K562 (cell line): ENCODE data around the gene PDE8A. TPM values are rescaled to one million over a fixed set of nuclear protein-coding genes. Genes with fewer than 3 reads are reported as not detected.

Experiments
- ATAC-seq: fragments of 200-7000 bp; cut with Tn5 transposase; 3 replicates; pipeline ENCODE4 v1.9.1; 2020; ENCODE audit warnings: moderate library complexity
- BruUV-seq: library from RNA; stranded (reverse); fragments of 400-500 nt; replicated peaks from 2 replicates; lab custom pipeline; 2021; lab: Mats Ljungman, UMichigan
- CTCF ChIA-PET: fragments of 300-600 bp; formaldehyde crosslinking; extraction: SDS; loops from one replicate; lab custom pipeline; 2021; ENCODE audit warnings: low intra/inter-chr PET ratio; lab: Yijun Ruan, JAX
- POLR2A ChIA-PET: fragments of 300-600, 350-650 bp; sonication (Branson Sonifier 250); formaldehyde crosslinking; extraction: SDS; loops from one replicate; lab custom pipeline; 2021; ENCODE audit warnings: antibody characterized with exemption, inconsistent platforms; lab: Yijun Ruan, JAX
- DNase-seq, 4 experiments: peaks; one replicate each; pipeline versions ENCODE4 v3.0.0 to v3.0.0-alpha.2; 2011 to 2018; ENCODE audit warnings: low spot score in 3 of 4, mixed read lengths in 3 of 4; ENCODE audit errors: extremely low read depth in 1 of 4
- FAIRE-seq: peaks from 2 replicates; lab custom pipeline; 2011; peaks lifted over from hg19 to GRCh38; lab: Jason Lieb, UNC
- H2AFZ ChIP-seq: 2 replicates; pipeline ENCODE4 v1.6.0; 2011; ENCODE audit warnings: low read depth, low read length, control low read depth, inconsistent platforms
- H3K27ac ChIP-seq: fragments of 200-600 bp; 3 replicates; pipeline ENCODE4 v1.8.0; 2011; ENCODE audit warnings: low read depth, mild to moderate bottlenecking, control low read depth, inconsistent platforms, low read length, moderate library complexity, mixed read lengths; ENCODE audit errors: extremely low read depth
- H3K27me3 ChIP-seq, 2 experiments: fragments of 300-600 bp in 1 of 2; 2 replicates in 1 of 2; 3 replicates in 1 of 2; pipeline versions ENCODE4 v1.6.0 to v1.8.0; 2011; ENCODE audit warnings: inconsistent platforms in 2 of 2, low read length in 2 of 2, mild to moderate bottlenecking in 1 of 2, mixed read lengths in 1 of 2, moderate library complexity in 1 of 2; ENCODE audit not compliant: control insufficient read depth in 2 of 2, insufficient read depth in 2 of 2
- H3K36me3 ChIP-seq: fragments of 300-600 bp; 3 replicates; pipeline ENCODE4 v1.8.0; 2011; ENCODE audit warnings: mild to moderate bottlenecking, low read length, inconsistent platforms; ENCODE audit not compliant: control insufficient read depth, insufficient read depth
- H3K4me1 ChIP-seq, 2 experiments: fragments of 200-600 bp in 1 of 2; replicated peaks in 1 of 2; 2 replicates in 1 of 2; 3 replicates in 1 of 2; pipeline versions ENCODE4 v1.5.1 to v1.8.0; 2011; ENCODE audit warnings: inconsistent platforms in 2 of 2, low read length in 2 of 2, mild to moderate bottlenecking in 1 of 2, mixed read lengths in 1 of 2, moderate library complexity in 1 of 2; ENCODE audit not compliant: control insufficient read depth in 2 of 2, insufficient read depth in 2 of 2
- H3K4me2 ChIP-seq: 2 replicates; pipeline ENCODE4 v1.6.1; 2011; ENCODE audit warnings: low read length, control low read depth, inconsistent platforms, mixed read lengths; ENCODE audit not compliant: insufficient read depth
- H3K4me3 ChIP-seq: fragments of 200-600 bp; sonication (generic), shearing (Covaris generic); 2 replicates; pipeline ENCODE4 v1.5.1; 2016; ENCODE audit warnings: control low read depth, inconsistent platforms
- H3K79me2 ChIP-seq: fragments of 200-600 bp; 3 replicates; pipeline ENCODE4 v1.8.0; 2011; ENCODE audit warnings: low read length, inconsistent platforms; ENCODE audit not compliant: control insufficient read depth, insufficient read depth
- H3K9ac ChIP-seq, 2 experiments: 2 replicates each; pipeline versions ENCODE4 v1.6.0 to v1.6.1; 2011; ENCODE audit warnings: low read depth in 2 of 2, low read length in 2 of 2, control low read depth in 1 of 2, inconsistent platforms in 1 of 2, mild to moderate bottlenecking in 1 of 2, mixed read lengths in 1 of 2; ENCODE audit not compliant: insufficient read depth in 1 of 2
- H3K9me1 ChIP-seq: one replicate; pipeline ENCODE4 v1.6.0; 2011; ENCODE audit warnings: inconsistent platforms, mild to moderate bottlenecking, low read length, moderate library complexity; ENCODE audit not compliant: control insufficient read depth, insufficient read depth
- H3K9me3 ChIP-seq: replicated peaks from 2 replicates; pipeline ENCODE4 v1.5.1; 2011; ENCODE audit warnings: low read depth, low read length, inconsistent platforms; ENCODE audit not compliant: control insufficient read depth, insufficient read depth
- H4K20me1 ChIP-seq: replicated peaks from 2 replicates; pipeline ENCODE4 v1.6.1; 2011; ENCODE audit warnings: low read length, inconsistent platforms, mixed read lengths; ENCODE audit not compliant: control insufficient read depth, insufficient read depth
- BCOR ChIP-seq: fragments of 450-650 bp; IDR thresholded peaks from 2 replicates; pipeline ENCODE4 v1.6.1; 2016
- BMI1 ChIP-seq: fragments of 150-350 bp; IDR thresholded peaks from 2 replicates; pipeline ENCODE4 v1.6.1; 2014; ENCODE audit warnings: low read length
- DDX20 ChIP-seq: fragments of 450-650 bp; IDR thresholded peaks from 2 replicates; pipeline ENCODE4 v1.6.1; 2016; ENCODE audit warnings: missing genetic modification characterization, low read depth, mild to moderate bottlenecking, missing compliant biosample characterization, moderate library complexity
- GATAD2A ChIP-seq: fragments of 450-650 bp; IDR thresholded peaks from 2 replicates; pipeline ENCODE4 v1.6.1; 2017
- NR1H2 ChIP-seq: sonication (generic); formaldehyde crosslinking; IDR thresholded peaks from 2 replicates; pipeline ENCODE4 v1.4.0; 2020; ENCODE audit warnings: mild to moderate bottlenecking, missing genetic modification reagents
- PTTG1 ChIP-seq: fragments of 450-650 bp; IDR thresholded peaks from 2 replicates; pipeline ENCODE4 v1.6.1; 2016; ENCODE audit warnings: low read depth, mild to moderate bottlenecking, missing genetic modification characterization, missing compliant biosample characterization
- STAT5A ChIP-seq: IDR thresholded peaks from 2 replicates; pipeline ENCODE4 v1.6.1; 2012; ENCODE audit warnings: low read length, inconsistent platforms, borderline replicate concordance
- TARDBP ChIP-seq: fragments of 450-650 bp; IDR thresholded peaks from 2 replicates; pipeline ENCODE4 v1.6.1; 2016
- ZNF695 ChIP-seq: fragments of 450-650 bp; formaldehyde crosslinking; IDR thresholded peaks from 2 replicates; pipeline ENCODE4 v1.4.0; 2020; ENCODE audit warnings: mild to moderate bottlenecking, moderate library complexity
- WGBS: fragments of 100-300 bp; shearing (Covaris generic); methylation state at CpG from one replicate; pipeline ENCODE4 v1.1.6; 2016; ENCODE audit warnings: low coverage, mixed read lengths; ENCODE audit not compliant: insufficient coverage; ENCODE audit errors: missing lambda C conversion rate; 5-methylcytosine and 5-hydroxymethylcytosine counted together
- in situ Hi-C: fragments of 300-500 bp; cut with MboI; formaldehyde crosslinking; loops from 4 replicates; pipeline ENCODE4 v1.15.0; 2018; ENCODE audit warnings: inconsistent platforms, mixed read lengths
- intact Hi-C: fragments of 100-400 bp; cut with micrococcal nuclease; formaldehyde crosslinking; loops from 2 replicates; pipeline ENCODE4 v1.14.2; 2022
- polyA plus RNA-seq, 8 experiments: library from polyadenylated mRNA; depleted of rRNA in 4 of 8; stranded (reverse) in 5 of 8; unstranded in 3 of 8; fragments of >200 nt; fragmentation: Nextera tagmentation in 2 of 8; fragmentation: Illumina TruSeq in 1 of 8; extraction: Ambion mirVana in 2 of 8; extraction: Trizol in 1 of 8; gene quantifications; 2 replicates each; pipeline versions ENCODE4 v1.2.1 to v1.2.3, GENCODE V29; 2011 to 2014; ENCODE audit warnings: inconsistent platforms in 1 of 8, missing spikeins in 1 of 8
- total RNA-seq, 7 experiments: library from RNA; depleted of rRNA in 6 of 7; stranded (reverse); fragments of >200 nt in 6 of 7; fragmentation: Illumina TruSeq in 2 of 7; extraction: Trizol in 2 of 7; gene quantifications; 2 replicates each; pipeline versions ENCODE4 v1.2.1 to v1.2.3, GENCODE V29; 2011 to 2021; ENCODE audit warnings: low replicate concordance in 1 of 7

The PDE8A gene
- total and polyA plus RNA-seq, 9 of the 15 experiments (the other 6 are each of a cell fraction or from before 2014, with no cell fraction given), result 5.9 to 40.3 (median 19.8) TPM

GRCh38 chr15:85141726-85142125 lies 160.1 kb downstream of the PDE8A start (continued):
- TF ChIP-seq PTTG1 (no peak), ZNF695 (CRISPR knock-in tag) (no peak), DDX20 (tag) (no peak), BCOR (no peak), NR1H2 (CRISPR knock-in tag) (no peak)
- TF ChIP-seq, all 486 proteins: peak for 0

DNA sequence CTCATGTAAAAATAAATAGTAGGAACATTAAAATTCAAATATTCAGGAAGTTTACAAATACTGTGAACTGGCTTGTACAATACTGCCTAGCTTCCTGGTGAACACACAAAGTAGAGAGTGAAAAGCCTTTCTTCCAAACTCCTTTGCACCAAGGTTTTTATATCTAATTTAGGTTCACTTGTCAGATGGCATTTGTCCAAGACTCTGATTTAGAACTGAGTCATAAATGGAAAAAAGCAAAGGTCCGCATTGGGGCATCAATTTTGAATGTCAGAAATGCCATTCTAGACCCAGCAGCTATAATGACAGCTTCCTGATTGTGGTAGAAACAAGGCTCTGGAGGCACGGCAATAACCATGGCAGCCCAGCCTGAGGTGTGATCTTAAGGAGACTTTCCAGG lies 160.7 kb downstream of the PDE8A start:
- WGBS, result 37% methylated on average over 2 of the region's 2 CpGs
- no TSS peak for BruUV-seq
- TF ChIP-seq GATAD2A (no peak), STAT5A (no peak), BMI1 (no peak), TARDBP (no peak)
- Histone ChIP-seq H3K27me3 (no peaks in the 10 kb centered on the region), H3K9me1 (no peaks in the 10 kb centered on the region), H3K27ac (no peak overlapping the region), H2AFZ (no peak overlapping the region), H3K36me3 (peaks cover 22% of the 10 kb centered on the region; the same call in 2 of the 3 replicates), H3K79me2 (no peaks in the 10 kb centered on the region), H3K4me1 (no peaks in the 10 kb centered on the region), H3K9me3 (no peaks in the 10 kb centered on the region), H3K4me3 (no peak overlapping the region), H4K20me1 (no peaks in the 10 kb centered on the region), H3K9ac (no peak overlapping the region), H3K4me2 (no peak overlapping the region)
- DNase-seq (no peak), ATAC-seq (no peak), FAIRE-seq (no peak)
- in situ Hi-C loops, result no loop called here
- CTCF ChIA-PET, result interaction anchor here (0.6 kb wide), 1 partner anchor 553 kb away, joined by 3 read pairs; no protein-coding TSS in a partner anchor
- POLR2A ChIA-PET, result interaction anchor here (0.8 to 1.6 kb wide), 2 partner anchors 19 to 21 kb away, joined by 3 to 5 read pairs; no protein-coding TSS in a partner anchor
- intact Hi-C loops, result no loop called here
